NCI-H2107 treated with DMSO at 0.1 percent for 48 hours (cell line): ENCODE results near the gene RASGRF1.

ENCODE experiments used
- DNase-seq: peaks from one replicate; lab custom pipeline; 2025; ENCODE audit not compliant: unreplicated experiment; lab: John Stamatoyannopoulos, UW

RASGRF1 gene

DNA sequence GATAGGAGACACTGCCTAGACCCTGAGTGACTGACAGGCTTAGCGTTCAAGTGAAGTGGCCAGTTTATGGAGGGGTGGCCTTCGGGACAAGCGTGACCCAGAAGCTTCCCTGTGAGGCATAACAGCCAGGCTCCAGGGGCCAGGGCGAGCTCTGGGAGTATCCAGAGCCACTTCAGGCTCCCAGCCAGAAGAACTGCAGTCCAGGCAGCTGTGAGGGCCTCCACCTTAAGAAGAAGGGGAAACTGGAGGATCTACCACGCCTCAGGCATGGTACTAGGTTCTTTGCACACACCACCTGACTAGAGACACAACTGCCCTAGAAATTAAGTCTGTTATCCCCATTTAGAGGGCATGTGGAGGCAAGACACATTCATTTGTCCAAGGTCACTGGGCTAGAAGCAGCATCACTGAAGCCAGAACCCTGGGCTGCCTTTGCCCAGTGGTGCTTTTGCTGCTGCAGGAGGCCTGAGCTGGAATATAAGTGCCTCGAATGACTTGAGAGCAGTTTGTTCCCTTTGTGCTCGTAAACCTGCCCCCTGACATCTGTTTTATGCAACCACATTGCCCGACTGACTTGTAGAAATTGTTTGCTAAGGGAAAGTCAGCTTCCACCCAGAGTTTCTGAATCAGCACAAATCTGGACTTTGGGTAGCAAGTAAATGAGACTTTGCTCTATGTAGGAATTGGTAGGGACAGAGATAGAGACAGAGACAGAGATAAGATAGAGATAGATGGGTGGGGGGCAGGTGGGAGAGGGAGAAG lies 23.3 kb downstream of the RASGRF1 start:
- DNase-seq: no peak

DNA sequence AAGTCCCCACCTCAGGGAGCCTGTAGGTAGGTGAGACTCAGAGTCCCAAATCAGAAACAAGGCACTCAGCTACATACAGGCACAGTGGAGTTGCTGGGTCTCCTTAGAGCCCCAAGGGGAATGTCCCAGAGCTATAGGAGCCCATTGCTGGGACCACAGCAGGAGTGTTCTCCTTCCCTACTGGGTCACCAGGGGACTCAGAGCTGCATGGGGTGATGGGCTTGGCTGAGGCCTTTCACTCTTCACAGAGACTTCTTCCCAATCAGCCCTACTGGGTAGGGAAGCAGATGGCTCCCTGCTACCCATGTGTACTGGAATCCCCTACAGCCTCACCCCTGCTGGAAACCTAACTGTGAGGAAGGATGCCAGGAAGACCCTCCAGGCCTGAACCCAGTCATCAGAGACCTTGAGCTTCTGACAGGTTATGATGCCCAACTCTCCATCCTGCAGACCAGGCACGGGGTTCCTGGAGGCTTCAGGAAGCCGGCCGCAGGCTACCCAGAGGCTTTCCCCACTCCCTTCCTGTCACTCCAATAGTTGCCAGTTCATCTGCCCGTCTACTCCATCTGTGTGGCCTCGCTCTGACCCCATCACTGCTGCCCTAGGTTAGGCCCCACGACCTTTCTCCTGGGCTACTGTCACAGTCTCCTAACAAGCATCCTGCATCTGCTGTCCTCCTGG lies 24.0 kb downstream of the RASGRF1 start:
- no peak for DNase-seq

DNA sequence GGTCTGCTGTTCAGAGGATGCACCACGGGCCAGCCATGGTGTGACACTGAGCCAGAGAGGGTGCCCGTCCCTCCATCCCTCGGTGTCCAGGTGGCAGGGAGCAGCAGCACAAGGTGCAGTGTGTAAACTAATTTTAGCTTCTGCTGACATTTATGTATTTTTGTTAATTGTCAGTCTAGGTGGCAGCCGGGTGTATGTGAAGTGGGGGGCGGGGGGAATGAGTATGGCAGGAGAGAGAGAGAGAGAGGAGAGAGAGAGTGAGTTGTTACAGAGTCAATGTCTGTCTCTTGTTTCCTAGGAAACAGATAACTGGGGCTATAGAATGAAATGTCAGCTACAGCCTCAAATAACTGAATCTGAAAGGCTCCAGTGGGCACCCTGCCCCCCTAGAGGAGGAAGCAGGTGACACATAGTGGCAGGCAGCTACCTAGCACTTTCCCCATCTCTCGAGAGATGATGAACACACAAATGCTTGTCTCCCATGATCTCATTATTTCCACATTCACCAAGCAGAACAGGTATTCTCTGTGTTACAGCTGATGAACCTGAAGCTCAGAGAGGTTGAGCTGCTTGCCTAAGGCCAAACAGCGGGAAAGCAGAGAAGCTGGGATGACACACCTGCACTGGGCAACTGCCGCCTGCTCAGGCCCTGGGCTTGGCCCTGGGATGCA lies 24.7 kb downstream of the RASGRF1 start:
- no peak for DNase-seq

DNA sequence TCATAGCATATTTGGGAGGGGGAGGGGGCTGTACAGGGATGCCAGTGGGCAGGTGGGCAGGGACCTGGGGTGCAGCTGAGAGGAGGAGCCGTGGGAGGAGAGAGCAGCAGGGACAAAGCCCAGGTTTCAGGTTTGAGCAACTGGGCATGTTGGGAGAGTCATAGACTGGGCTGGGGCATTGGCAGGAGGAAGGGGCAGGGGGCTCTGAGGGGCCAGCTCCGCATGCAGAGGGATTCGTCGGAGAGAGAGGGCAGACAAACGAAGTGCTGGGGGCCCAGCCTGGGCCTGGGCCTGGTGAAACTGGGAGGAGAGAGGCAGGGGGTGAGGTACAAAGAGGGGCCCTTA lies 25.2 kb downstream of the RASGRF1 start:
- DNase-seq: no peak

DNA sequence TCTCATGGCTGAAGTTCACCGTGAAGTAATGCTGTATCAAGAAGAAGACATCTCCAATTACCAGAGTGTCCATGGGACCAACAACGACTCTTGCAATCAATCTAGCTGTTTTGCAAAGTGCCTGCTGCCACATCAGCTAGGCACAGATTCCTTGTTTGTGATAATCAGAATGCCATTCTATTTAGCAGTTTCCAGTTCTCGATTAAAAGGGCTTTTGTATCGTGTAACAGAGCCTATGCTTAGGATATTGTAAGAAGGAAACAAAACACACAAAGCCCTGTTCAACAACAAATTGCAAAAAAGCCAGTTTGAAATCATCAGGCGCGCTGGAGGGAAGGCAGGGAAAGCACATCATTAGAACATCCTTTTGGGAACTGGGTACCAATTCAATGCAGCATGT lies 26.1 kb downstream of the RASGRF1 start:
- no peak for DNase-seq

DNA sequence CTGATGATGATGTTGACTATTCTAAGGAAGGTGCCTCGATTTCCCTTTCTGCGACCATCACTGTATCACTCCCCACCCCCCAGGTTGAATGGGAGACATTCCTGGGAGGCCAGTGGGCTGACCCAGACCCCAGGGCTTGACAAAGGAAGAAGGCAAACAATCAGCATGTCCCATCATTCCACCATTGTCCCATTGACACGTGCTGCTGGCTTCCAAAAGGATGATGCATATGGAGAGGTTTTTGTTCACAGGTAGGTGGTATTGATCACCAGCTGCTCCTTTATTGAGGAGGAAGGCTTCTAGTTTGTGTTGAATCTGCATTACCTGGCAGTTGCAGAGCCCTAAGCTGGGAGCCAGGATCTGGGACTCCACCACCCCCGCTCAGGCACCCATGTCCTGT lies 30.4 kb downstream of the RASGRF1 start:
- DNase-seq: no peak

DNA sequence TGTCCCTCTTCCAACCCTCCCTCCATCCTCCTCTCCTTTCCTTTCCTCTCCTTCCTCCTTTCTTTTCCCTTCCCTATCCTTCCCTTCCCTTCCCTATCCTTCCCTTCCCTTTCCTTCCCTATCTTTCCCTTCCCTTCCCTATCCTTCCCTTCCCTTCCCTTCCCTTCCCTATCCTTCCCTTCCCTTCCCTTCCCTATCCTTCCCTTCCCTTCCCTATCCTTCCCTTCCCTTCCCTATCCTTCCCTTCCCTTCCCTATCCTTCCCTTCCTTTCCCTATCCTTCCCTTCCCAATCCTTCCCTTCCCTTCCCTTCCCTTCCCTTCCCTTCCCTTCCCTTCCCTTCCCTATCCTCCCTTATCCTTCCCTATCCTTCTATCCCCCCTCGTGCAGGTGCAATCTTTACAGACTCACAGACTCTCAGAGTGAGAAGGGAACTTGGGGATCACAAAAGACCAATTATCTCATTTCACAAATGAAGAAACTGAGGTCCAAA lies 31.5 kb downstream of the RASGRF1 start:
- no peak for DNase-seq

DNA sequence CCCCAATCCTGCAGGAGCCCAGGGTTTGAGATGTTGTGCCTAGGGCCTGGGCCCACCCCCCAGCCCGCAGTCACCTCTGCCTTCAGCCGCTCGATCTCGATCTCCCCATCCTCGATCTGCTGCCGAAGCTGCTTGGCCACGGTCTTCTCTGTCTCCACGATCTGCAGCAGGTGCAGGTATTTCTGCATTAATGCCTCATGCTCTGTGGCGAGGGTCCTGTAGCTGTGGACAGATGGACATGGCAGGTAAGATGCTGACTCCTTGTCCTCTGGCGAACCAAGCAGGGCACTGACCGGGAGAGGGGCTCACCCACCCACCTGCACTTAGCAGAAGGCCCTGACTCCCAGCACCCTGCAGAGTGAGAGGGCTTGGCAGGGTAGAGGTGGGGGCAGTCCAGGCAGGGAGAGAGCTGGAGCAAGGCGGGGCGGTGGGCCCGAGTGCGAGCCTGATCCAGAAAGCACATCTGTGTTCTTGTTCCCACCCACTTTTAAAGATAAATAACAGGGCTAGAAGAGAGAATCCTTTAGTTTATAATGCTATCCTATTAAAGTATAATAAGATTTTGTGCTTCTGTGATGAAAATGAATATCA lies 32.2 kb downstream of the RASGRF1 start:
- no peak for DNase-seq

DNA sequence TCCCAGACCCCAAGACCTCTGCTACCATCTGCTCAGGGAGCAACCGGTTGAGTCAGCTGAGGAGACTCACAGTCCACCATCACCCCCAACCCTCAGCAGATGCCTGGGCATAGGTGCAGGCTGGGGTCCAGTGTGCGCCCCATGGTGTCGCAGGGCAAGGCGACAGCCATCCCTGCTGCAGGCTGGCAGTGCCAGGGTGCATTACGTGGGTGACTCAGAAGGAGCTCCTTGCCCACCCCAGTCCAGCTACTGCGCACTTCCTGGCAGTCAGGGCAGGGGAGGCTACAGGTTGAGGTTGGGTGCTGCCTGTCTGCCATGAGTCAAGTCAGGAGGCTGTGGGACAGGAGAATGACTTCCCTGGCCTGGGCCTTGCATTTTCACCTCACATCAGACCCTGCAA lies 33.5 kb downstream of the RASGRF1 start:
- no peak for DNase-seq

DNA sequence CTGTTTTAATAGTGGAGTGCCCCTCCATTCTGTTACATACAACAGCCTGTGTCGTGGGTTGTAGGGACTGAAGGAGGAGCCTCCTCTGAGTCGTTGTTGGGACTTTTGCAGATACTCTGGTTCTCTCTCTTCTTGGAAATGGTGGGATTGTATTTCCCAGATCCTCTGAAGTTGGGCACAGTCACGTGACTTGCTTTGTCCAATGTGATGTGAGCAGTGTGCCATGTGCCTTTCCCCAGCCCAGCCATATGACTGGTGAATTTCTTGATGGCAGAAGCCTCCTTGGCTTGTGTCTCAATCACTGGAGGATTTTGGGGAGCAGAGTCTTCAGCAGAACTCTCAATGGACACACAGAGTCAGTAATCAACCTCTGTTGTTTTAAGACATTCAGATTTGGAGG lies 36.2 kb downstream of the RASGRF1 start:
- no peak for DNase-seq

DNA sequence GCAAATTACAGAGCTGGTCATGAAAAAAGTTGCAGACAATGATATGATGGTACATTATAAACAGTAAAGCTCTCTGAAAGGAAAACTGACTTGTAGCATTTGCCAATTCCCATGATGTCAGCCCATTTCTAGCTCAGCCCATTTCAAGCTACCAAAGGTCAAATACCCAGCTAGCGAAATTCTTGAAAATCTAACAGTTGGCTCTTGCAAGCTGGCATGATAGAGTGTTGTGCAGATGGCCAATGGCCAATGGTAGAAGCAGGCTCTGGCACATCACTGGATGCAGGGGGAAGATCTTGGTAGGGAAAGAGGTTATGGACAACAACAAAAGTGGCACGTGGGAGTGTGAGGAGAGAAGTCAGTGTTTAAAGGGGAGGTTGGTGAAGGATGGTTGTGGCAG lies 36.7 kb downstream of the RASGRF1 start:
- DNase-seq: no peak

DNA sequence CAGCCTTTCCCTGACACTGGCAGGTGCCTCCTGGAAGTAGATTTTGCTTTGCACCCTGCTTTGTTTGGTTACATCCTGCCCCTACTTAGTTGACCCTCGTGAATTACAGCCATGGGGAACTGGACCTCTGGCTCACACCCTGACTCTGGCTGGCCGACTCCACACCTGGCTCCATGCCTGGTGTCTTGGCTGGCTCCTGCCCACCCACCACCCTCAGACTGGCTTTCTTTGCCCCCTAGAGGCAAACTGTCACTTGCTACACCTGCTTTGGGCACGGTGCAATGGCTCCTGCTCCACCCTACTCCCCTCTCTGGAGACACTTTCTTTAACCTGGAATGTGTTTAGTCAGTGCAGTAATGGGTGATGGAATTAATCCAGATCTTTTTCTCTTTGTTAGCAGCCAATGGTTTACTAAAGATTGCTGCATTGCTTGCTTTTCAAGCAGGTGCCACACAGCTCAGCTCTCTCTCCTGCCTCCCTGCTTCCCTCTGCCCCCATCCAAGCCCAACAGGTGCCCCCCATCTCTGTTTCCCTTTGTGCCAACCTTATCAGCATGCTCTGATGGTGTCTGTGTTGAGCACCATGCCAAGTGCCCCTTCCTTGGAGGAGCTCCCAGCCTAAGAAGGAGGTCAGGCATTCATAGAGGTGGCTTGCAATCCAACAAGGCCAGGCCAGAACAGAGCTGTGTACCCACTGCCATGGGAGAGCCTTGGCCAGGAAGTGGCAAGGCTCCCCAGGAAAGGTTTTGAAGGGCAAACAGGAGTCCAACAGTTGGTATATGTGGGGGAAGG lies 38.4 kb downstream of the RASGRF1 start:
- no peak for DNase-seq

DNA sequence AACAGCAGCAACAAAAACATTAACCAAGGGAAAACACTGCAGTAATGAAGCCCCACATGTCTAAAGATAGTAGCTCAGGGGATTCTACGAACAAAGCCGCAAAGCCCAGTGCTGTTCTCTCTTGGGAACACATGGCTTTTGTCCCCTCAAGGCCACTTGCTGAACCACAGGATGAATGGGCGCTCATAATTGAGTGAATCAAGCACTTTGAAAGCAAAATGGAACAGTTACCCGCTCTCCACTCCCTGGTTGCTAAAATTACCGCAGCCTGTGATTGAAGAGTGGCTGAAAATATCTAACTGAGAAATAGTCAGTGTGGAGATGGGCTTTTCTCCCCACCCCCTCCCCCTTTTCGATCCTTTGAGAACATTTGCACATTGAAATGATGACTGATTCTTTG lies 39.6 kb downstream of the RASGRF1 start:
- DNase-seq: peak; percentile 4

DNA sequence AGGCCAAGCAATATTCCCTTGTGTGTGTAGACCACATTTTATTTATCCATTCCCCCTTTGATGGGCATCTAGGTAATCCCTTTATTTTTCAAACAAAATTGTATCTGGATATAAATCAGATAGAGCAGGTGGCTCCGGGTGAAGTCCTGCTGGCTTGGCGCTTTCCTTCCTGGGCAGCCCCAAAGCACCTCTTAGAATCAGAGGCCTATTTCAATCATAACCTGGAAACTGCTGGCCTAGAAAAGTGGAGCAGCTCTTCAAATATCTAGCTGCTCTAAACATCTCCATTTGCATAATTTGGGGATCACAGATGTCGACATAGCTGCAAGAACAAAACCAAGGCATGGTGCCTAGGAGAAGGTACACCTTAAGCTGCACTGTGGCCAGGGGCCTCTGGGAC lies 40.2 kb downstream of the RASGRF1 start:
- no peak for DNase-seq

DNA sequence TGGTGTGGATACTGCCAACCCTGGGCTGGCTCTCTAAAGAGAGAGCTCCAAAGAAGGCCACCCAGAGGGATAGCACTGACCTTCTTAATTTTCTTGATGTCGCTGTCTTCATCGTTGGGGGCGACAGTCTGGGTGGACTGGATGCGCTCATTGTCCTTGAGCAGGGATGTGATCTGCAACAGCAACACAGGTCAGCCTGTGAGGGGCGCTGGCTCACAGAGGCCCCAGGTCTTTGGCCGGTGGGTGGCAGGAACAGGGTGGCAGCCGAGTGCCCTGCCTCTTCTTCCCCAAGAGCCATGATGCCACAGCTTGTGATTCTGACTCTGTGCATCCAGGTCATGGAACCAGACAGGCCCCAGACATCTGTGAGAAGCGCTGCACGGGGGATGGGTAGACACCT lies 41.2 kb downstream of the RASGRF1 start:
- DNase-seq: no peak

DNA sequence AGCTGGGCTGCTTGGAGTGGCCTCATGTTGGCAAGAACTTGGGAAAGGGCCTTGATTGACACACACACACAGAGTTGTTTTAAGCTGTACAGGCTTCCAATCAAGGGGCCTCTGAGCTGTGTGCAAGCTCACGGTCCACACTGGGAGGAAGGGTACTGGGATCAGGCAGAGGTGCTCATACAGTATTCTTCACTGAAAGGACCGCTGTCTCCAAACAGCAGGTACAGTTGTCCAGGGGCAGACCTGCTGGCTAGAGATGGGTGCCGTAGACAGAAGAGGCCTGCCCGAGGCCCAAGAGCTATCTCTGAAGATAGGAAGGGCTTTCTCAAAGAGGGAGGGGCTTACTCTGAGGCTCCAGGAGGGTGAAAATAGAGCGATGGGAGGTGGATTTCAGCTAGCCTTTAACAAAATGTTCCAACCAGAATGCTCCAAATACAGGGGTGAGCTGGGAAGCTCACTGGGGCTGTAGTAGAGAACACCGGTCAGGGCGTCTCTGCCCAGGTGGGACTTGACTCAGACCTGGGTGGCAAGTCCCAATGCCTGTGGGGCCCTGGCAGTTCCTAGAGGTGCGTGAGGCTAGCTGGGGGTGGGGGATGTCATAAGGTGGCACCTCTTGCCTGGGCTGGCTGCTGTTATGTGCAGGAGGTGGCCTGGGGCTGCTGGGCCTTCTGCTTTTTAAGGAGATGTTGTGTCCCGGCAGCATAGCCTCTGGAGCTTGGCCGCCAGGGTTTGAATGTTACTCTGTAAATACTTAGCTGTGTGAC lies 42.7 kb downstream of the RASGRF1 start:
- no peak for DNase-seq

DNA sequence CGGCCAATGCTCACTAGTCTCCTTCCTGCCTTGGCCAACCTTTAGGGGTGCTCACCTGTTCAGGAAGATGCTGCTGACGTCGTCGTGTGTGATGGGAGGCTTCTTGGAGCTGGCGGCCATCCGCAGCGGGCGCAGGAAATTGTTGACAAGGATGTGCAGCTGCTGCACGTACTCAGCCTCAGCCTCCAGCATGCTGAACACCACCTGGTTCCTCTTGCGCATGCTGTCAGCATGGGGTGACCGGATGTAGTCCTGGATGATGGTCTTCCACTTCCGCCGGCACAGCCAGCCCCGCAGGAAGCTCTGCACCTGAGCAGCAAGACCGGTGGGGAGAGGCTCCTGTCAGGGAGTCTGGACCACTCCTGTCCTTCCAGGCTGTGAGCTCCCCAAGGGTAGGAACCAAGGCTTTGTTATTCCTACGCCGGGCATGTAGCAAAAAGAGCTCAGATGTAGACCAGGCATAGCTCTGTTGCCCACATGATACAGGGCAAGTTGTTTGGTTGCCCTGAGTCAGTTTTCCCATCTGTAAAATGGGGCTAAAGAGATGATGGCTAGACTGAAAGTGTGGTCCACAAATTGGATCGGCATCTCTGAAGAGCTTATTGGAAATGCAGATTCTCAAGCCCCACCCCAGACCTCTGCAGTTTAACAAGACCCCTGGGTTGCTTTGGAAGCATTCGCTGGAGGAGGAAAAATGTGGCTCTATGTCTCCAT lies 43.7 kb downstream of the RASGRF1 start:
- no peak for DNase-seq

DNA sequence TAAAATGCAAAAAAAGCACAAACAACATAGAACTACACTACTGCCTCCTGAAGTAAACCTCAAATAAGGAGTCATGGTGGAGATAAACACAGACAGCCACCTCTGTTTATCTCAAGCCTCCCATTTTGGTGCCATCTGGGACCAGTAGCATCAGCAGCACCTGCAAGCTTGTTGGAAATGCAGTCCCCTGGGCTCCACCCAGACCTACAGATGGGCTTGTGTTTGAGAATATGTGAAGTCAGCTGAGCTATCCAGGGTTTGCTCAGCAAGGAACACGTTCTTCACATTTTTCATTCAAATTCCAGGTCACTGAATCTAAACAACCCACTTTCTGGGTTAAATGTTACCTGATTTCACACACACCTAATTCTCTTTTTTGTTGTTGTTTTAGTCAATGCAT lies 45.5 kb downstream of the RASGRF1 start:
- DNase-seq: no peak

DNA sequence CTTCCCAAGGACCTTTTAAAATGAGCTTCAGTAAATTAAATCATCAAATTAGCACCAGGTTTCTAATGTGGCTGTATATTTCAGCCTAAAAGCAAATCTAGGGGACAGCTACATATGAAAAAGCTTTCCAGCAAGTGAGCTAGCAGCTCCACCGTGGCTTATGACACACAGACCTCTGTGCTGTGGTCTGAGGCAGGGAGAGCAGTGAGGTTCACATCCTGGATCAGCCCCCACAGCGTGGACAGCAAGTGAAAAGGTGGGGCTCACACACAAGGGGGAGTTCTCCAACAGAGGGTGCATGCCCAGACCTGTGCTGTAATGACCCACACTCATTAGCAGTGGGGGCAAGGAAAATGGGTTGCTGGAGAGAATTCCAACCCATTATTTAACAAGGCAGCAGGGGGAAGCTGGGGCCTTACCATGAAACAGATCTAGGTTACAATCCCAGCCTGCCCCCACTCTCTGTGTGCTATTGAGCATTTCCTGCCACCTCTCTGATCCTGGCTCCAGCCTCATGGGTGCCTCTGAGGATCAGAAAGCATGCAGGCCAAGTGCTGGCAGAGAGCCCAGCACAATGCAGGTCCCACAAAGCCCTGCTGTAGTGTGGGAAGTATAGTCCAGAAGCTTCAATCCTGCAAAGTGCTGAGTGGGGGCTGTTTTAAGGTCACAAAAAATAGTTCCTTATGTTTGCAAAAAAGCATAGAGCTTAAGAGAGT lies 48.2 kb downstream of the RASGRF1 start:
- DNase-seq: no peak
